Tibial nerve (tissue), 4 donors: ENCODE results near the gene MAP1A. TPM values are rescaled to one million over a fixed set of nuclear protein-coding genes. Genes with fewer than 3 reads are reported as not detected.
A peak's percentile ranks its signal among the peaks of the same experiment; 100 is the strongest.

Experiments
- DNase-seq, 2 donors: peaks; one replicate each; pipeline ENCODE4 v3.0.0-alpha.2; 2019; ENCODE audit warnings: low spot score in 2 of 2
- H3K27ac ChIP-seq, 4 donors: fragments of 200-600 bp; sonication (generic) in 3 of 4; one replicate each; pipeline ENCODE4 v1.5.1; 2017 to 2019; ENCODE audit warnings: mild to moderate bottlenecking in 1 of 4
- H3K27me3 ChIP-seq, 2 donors: fragments of 200-600 bp; sonication (generic) in 1 of 2; one replicate each; pipeline versions ENCODE4 v1.5.1 to v1.6.0; 2017 to 2019
- H3K36me3 ChIP-seq, 3 donors: fragments of 200-600 bp; sonication (generic); one replicate each; pipeline ENCODE4 v1.5.1; 2018 to 2019
- H3K4me1 ChIP-seq, 4 donors: fragments of 200-600 bp; sonication (generic) in 3 of 4; one replicate each; pipeline ENCODE4 v1.5.1; 2017 to 2019
- H3K4me3 ChIP-seq, 4 donors: fragments of 200-600 bp; sonication (generic) in 3 of 4; one replicate each; pipeline ENCODE4 v1.5.1; 2017 to 2019; ENCODE audit warnings: mild to moderate bottlenecking in 1 of 4, moderate library complexity in 1 of 4
- H3K9me3 ChIP-seq, 4 donors: fragments of 200-600 bp; sonication (generic) in 3 of 4; one replicate each; pipeline ENCODE4 v1.5.1; 2017 to 2019
- EP300 ChIP-seq, 2 donors: sonication (generic); formaldehyde crosslinking; IDR thresholded peaks; one replicate each; pipeline ENCODE4 v1.6.1; 2017; ENCODE audit warnings: antibody characterized with exemption in 2 of 2, mild to moderate bottlenecking in 1 of 2
- POLR2A ChIP-seq, 2 donors: fragments of 450-650 bp; IDR thresholded peaks; one replicate each; pipeline ENCODE4 v1.6.1; 2017; ENCODE audit warnings: antibody characterized with exemption in 2 of 2, mild to moderate bottlenecking in 2 of 2, moderate library complexity in 2 of 2
- WGBS, 2 donors: methylation state at CpG; one replicate each; pipeline ENCODE4 v1.1.5; 2018; 5-methylcytosine and 5-hydroxymethylcytosine counted together
- total RNA-seq, 4 donors: library from RNA; depleted of rRNA; stranded (reverse); fragments of >200 nt; gene quantifications; one replicate each; pipeline ENCODE4 v1.1.0, GENCODE V29; 2016
- TF ChIP-seq, protein P1 (sequence below), 5 experiments: fragments of 200-600 bp in 3 of 5; fragments of 450-650 bp in 2 of 5; sonication (generic) in 3 of 5; IDR thresholded peaks; one replicate each; pipeline ENCODE4 v1.5.1; 2016 to 2019; ENCODE audit warnings: antibody characterized with exemption in 5 of 5, mild to moderate bottlenecking in 3 of 5, moderate library complexity in 2 of 5

Gene MAP1A
- total RNA-seq, 4 donors from 2014 or later = 17.4 to 23.7 (median 21.3) TPM

DNA sequence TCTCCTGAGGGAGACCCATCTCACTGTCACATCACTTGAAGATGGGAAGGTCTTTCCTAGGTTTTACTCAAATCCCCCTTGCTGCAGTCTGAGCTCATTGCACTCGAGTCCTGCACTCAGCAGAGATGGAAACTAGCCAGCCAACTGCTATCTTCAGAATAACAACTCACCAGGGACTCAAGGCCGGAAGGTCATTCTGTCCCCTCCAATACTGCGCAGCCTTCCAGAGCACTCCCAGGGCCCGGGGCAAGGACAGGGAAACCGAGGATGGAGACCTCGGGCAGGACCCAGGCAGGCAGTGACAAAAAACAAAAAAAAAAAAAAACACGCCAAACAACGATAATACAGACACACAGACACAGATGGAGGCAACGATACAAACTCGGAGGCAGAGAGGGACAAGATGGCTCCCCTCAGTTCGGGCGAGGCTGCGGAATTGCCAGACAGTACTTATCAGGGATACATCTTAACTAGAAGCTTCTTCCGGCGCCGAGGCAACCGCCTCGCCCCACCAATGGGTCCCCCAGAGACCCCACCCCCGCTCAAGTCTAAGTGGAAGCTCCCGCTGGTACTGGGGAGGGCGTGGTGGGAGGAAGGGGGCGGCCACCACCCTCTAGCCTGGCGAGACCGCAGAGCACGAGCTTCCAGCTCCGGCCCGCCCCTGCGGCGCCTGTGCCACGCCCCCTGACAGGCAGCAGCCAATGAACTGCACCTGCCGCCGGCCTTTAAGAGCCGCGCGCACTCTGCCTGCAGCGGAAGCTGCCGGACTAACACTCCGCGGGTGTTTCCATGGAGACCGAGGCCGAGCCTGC, 7.0 kb upstream of the MAP1A start:
- Histone ChIP-seq H3K27ac (peak overlapping the region; percentile 77 to 93 (median 86)), H3K4me1 (peaks cover 0 to 52% (median 28%) of the 10 kb centered on the region in 4 donors), H3K4me3 (peak overlapping the region; percentile 45 to 69 (median 65)), H3K36me3 (no peaks in the 10 kb centered on the region), H3K9me3 (no peaks in the 10 kb centered on the region), H3K27me3 (no peaks in the 10 kb centered on the region)
- peak; percentile 71 to 85 for TF ChIP-seq EP300 (IDR thresholded peaks at IDR 0.05)
- TF ChIP-seq POLR2A (IDR thresholded peaks at IDR 0.05) = peak; percentile 60 to 69
- TF ChIP-seq, protein P1, sequence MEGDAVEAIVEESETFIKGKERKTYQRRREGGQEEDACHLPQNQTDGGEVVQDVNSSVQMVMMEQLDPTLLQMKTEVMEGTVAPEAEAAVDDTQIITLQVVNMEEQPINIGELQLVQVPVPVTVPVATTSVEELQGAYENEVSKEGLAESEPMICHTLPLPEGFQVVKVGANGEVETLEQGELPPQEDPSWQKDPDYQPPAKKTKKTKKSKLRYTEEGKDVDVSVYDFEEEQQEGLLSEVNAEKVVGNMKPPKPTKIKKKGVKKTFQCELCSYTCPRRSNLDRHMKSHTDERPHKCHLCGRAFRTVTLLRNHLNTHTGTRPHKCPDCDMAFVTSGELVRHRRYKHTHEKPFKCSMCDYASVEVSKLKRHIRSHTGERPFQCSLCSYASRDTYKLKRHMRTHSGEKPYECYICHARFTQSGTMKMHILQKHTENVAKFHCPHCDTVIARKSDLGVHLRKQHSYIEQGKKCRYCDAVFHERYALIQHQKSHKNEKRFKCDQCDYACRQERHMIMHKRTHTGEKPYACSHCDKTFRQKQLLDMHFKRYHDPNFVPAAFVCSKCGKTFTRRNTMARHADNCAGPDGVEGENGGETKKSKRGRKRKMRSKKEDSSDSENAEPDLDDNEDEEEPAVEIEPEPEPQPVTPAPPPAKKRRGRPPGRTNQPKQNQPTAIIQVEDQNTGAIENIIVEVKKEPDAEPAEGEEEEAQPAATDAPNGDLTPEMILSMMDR (IDR thresholded peaks at IDR 0.05) = peak in 4 of 5 experiments; percentile 14 to 59 (median 39)
- DNase-seq = peak; percentile 95 to 97
- 0 to 2% methylated on average over 25 to 35 of the region's 41 CpGs for WGBS, 2 donors

DNA sequence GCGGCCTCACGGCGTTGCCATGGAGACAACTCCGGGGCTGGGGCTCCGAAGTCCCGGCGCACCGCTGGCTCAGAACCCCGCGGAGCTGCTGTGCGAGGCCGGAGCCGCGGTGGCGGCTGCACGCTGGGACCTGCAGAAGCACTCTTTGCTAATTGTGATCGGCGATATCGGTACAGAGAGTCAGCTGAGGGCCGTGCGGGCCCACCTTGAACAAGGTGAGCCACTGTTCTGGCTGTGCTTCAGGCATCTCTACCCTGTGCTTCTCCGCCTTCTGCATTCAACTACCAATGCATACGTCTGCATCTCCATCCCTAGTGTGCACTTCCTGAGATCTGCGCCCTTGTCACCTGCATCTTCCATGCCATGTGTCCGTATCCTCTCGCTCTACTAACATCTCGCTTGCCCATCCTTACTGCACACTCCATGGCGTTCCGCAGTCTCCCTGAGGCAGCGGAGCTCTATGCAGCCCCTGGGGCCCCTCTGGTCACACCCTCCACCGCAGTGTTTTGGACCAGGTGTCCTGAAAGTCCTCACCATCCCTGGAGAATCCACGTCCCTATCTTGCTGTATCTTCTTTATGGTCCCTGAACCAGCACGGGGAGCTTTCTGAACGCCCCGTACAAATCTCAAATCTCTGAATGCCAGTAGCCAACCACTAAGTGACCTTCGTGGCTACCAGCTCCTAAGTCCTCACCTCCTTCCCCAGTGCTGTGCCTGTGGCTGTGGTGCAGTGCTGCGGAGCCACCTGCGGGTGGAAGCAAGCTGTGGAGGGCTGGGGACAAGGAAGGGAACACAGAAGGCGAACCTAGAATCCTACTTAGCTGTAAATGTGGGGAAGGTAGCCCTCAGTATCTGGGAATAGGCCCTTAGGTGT, 6.2 kb upstream of the MAP1A start:
- TF ChIP-seq POLR2A (IDR thresholded peaks at IDR 0.05) (peak in 1 of 2 donors; percentile 52), EP300 (IDR thresholded peaks at IDR 0.05) (no peak)
- TF ChIP-seq, protein P1 (IDR thresholded peaks at IDR 0.05) = peak in 1 of 5 experiments; percentile 12
- Histone ChIP-seq H3K4me1 (peaks cover 0 to 60% (median 27%) of the 10 kb centered on the region in 4 donors), H3K27ac (peak overlapping the region in 3 of 4 donors; percentile 52 to 93 (median 77)), H3K27me3 (no peaks in the 10 kb centered on the region), H3K4me3 (peak overlapping the region; percentile 45 to 69 (median 65)), H3K36me3 (no peaks in the 10 kb centered on the region), H3K9me3 (no peaks in the 10 kb centered on the region)
- 9% methylated on average over 38 of the region's 39 CpGs for WGBS, 2 donors
- no peak for DNase-seq

DNA sequence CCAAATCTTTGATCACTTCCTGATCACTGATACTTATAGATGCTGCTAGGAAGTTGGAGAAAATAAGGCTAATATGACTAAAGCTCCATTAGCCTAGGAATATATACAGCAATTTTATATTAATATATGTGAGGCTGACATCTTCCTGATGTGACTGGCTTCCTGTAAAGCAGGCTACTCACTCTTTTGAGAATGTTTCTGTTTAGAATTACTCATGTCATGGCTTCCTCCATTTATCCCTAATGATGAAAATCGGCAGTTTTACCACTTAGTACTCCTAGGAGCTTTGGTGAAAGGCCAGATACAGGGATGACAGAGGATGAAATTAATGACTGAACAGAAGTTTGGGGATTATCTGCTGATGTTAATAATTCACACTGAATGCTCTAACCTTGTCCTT, 3.9 kb upstream of the MAP1A start:
- no peaks in the 10 kb centered on the region for H3K36me3 ChIP-seq
- WGBS, 2 donors = 64 to 75% methylated on average over 1 of the region's 1 CpG
- no peak for DNase-seq
- no peaks in the 10 kb centered on the region for H3K27me3 ChIP-seq
- H3K27ac ChIP-seq = peak overlapping the region in 2 of 4 donors; percentile 18 to 83
- no peak for TF ChIP-seq EP300 (IDR thresholded peaks at IDR 0.05)
- H3K9me3 ChIP-seq = no peaks in the 10 kb centered on the region
- peaks cover 0 to 76% (median 33%) of the 10 kb centered on the region in 4 donors for H3K4me1 ChIP-seq
- no peak overlapping the region for H3K4me3 ChIP-seq

DNA sequence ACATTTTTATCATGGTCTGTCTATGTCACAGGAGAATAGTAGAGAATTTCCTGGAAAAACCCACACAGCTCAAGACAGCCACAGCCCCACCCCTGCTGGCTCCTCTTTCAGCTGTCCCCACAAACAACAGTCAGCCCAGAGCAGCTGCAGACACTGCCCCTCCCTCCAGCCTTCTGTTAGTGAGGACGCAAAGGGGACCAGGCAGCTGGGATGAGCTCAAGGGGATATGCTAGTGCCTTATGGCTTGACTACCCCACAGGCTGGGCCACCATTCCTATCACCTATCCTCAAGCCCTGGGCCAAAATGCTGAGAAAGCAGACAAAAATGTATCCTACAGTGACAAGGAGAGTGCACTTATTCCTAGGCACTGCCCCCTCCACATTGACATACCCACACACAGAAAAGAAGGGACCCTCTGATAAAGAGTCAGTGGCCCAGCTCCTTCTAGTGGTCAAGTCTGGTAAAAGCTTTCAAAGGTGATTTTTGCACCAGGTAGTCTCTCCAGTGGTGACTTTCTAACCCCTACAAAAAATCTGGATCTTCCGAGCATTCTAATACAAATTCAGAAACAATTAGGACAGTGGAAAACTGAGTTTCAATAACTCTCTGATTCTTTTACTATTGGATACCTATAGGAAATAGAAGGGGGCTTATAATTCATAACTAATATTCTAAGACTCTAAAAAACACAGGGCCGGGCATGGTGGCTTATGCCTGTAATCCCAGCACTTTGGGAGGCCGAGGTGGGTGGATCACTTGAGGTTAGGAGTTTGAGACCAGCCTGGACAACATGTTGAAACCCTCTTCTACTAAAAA, 3.0 kb upstream of the MAP1A start:
- WGBS, 2 donors = 67 to 72% methylated on average over 4 of the region's 4 CpGs
- Histone ChIP-seq H3K27me3 (no peaks in the 10 kb centered on the region), H3K27ac (peak overlapping the region in 2 of 4 donors; percentile 18 to 83), H3K9me3 (no peaks in the 10 kb centered on the region), H3K4me3 (no peak overlapping the region), H3K36me3 (no peaks in the 10 kb centered on the region), H3K4me1 (peaks cover 0 to 76% (median 29%) of the 10 kb centered on the region in 4 donors)
- DNase-seq = peak; percentile 46 to 61
- TF ChIP-seq, protein P1 (IDR thresholded peaks at IDR 0.05) = peak; percentile 17 to 38 (median 25)
- no peak for TF ChIP-seq EP300 (IDR thresholded peaks at IDR 0.05)

DNA sequence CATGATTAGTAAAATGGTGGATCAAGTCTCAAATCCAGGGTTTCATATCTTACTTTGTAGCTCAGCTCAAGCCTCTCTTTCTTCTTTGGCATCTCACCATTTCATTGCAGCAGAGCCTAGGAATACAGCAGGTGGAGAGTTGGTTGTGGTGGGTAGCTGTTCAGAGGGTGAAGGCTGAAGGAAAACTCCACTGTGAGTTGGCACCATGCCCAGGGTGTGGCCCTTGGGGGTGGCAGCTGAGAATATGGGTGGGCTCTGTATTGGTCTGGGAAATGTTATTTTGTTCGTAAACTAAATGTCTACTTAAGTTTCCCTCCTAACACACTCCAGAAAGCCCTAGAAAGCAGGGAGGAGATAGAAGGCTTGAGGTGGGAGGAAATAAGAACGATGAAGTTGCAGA, 1.7 kb upstream of the MAP1A start:
- TF ChIP-seq, protein P1 (IDR thresholded peaks at IDR 0.05) = no peak
- 23 to 27% methylated on average over 2 of the region's 2 CpGs for WGBS, 2 donors
- H3K9me3 ChIP-seq = no peaks in the 10 kb centered on the region
- peak overlapping the region in 3 of 4 donors; percentile 73 to 87 (median 83) for H3K27ac ChIP-seq
- no peaks in the 10 kb centered on the region for H3K27me3 ChIP-seq
- DNase-seq = no peak
- H3K4me3 ChIP-seq = no peak overlapping the region
- H3K36me3 ChIP-seq = peaks cover 0 to 9% (median 0%) of the 10 kb centered on the region in 3 donors
- H3K4me1 ChIP-seq = peaks cover 0 to 68% (median 24%) of the 10 kb centered on the region in 4 donors
